Right lobe of liver (tissue), 4 donors: ENCODE data around the gene PAX5.
A peak's percentile ranks its signal among the peaks of the same experiment; 100 is the strongest.

Experiments
- POLR2A ChIP-seq: fragments of 450-650 bp; IDR thresholded peaks from one replicate; pipeline ENCODE4 v1.6.1; 2017; ENCODE audit warnings: antibody characterized with exemption, mild to moderate bottlenecking
- TF ChIP-seq, protein P1 (sequence below), 4 donors: fragments of 200-600 bp in 3 of 4; fragments of 450-650 bp in 1 of 4; IDR thresholded peaks; one replicate each; pipeline versions ENCODE4 v1.5.1 to v1.8.0; 2016 to 2022; ENCODE audit warnings: antibody characterized with exemption in 4 of 4, mild to moderate bottlenecking in 2 of 4
- donor health status: DM: no; HTN: no; CAD: no.
- donor health status: DM: no; HTN: no; CAD: no.
- donor health status: DM: no; HTN: yes; CAD: no.

DNA sequence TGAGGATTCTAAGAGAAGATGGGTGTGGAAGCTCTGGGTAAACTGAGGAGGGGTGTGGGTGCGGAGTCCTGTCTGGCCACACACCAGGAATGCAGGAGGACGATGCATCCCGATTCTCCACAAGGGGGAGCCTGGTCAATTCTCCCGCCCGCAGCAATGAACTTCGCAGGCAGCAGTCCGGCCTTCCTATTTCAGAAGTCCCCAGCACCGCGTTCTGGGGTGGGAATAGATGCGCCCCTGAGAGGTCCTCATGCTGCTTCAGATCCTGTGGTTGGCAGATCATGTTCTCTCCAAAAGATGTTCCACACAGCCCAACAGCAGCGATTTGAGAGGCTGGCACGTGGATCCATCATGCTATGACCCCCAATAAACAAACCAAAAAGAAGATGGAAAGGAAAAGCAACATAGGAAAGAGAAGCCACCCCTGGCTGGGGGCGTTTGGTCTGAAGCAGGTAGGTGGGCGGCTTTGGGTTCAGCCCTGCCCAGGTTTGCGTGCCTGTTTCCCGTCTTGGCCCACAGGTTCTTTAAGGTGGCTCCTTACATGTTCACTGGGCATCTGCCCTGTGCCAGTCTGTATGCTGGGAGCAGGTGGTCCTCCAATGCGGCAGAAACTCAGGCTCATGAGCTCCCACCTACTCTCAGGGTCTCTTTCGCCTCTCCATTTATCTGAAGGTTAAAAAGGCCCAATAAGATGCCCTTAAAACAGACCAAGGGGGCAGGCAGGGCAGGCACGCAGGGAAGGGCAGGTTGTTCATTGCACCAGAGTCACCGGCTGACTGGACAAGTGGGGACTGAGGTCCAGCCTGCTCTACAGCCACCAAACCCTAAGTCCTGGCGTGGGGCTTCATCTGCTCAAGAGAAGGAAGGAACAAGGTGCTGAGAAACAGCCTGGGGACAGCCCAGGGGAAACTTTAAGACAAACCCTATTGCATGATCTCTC, 171.6 kb downstream of the PAX5 start:
- TF ChIP-seq POLR2A: no peak
- TF ChIP-seq, protein P1, sequence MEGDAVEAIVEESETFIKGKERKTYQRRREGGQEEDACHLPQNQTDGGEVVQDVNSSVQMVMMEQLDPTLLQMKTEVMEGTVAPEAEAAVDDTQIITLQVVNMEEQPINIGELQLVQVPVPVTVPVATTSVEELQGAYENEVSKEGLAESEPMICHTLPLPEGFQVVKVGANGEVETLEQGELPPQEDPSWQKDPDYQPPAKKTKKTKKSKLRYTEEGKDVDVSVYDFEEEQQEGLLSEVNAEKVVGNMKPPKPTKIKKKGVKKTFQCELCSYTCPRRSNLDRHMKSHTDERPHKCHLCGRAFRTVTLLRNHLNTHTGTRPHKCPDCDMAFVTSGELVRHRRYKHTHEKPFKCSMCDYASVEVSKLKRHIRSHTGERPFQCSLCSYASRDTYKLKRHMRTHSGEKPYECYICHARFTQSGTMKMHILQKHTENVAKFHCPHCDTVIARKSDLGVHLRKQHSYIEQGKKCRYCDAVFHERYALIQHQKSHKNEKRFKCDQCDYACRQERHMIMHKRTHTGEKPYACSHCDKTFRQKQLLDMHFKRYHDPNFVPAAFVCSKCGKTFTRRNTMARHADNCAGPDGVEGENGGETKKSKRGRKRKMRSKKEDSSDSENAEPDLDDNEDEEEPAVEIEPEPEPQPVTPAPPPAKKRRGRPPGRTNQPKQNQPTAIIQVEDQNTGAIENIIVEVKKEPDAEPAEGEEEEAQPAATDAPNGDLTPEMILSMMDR (IDR thresholded peaks at IDR 0.05): peak in 3 of 4 donors; percentile 62 to 65 (median 65)
